ENCODE data around the gene CIB1. TPM values are rescaled to one million over a fixed set of nuclear protein-coding genes. Genes with fewer than 3 reads are reported as not detected.

CIB1 gene
- total RNA-seq, 1 experiment from 2014 or later, result 23.0 TPM

DNA sequence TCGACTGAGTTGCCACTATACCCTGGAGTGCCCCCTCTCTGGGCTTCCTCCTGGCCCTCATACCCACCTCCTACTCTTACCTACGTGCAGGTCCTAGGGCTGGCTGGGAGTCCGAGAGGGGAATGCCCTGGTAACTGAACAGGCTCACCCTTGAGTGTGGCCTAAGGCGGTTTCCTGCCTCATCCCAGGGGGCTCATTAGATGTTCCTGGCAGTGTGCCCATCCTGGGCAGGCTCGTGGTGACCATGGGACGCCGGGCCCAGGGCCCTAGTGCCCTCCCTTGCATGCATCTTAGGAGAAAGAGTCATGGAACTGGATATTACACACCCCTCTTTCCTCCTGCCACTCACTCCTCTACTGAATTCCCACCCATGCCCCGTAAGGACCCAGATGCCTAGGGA is 29.8 kb downstream of the CIB1 start:
- Histone ChIP-seq H3K79me2 (ENCODE audit: insufficient read depth, low read length) (peaks cover 3% of the 10 kb centered on the region; the same call in 1 of the 2 replicates), H3K23me2 (ENCODE audit: insufficient read length, low read depth, low read length, poor library complexity, severe bottlenecking) (peaks cover 13% of the 10 kb centered on the region), H3K4ac (ENCODE audit: low read depth, low read length) (no peak overlapping the region), H2BK5ac (ENCODE audit: insufficient read length, low read length) (no peak overlapping the region), H4K8ac (replicated peaks; ENCODE audit: insufficient read length, low read depth, low read length) (no peak overlapping the region), H4K91ac (ENCODE audit: insufficient read length, low read depth, low read length) (no peak overlapping the region), H3K4me2 (ENCODE audit: insufficient read depth, insufficient read length, low read length) (no peak overlapping the region), H3K23ac (ENCODE audit: insufficient read length, low read depth, low read length) (no peak overlapping the region), H2BK15ac (ENCODE audit: low read depth, low read length) (no peak overlapping the region), H3T11ph (ENCODE audit: low read length) (no peak overlapping the region), H3K79me1 (ENCODE audit: insufficient read depth, low read depth, low read length, poor library complexity, severe bottlenecking) (peaks cover 13% of the 10 kb centered on the region), H3K14ac (ENCODE audit: insufficient read depth, low read length) (no peak overlapping the region), H3K4me1 (ENCODE audit: insufficient read depth, low read length) (peaks cover 6% of the 10 kb centered on the region; the same call in 1 of the 2 replicates), H2BK20ac (ENCODE audit: low read depth, low read length, poor library complexity, severe bottlenecking) (no peak overlapping the region), H2BK12ac (ENCODE audit: insufficient read length, low read depth, low read length) (no peak overlapping the region), H2BK120ac (ENCODE audit: low read depth, low read length, poor library complexity, severe bottlenecking) (no peak overlapping the region), H4K20me1 (ENCODE audit: control insufficient read depth, insufficient read depth, insufficient read length) (no peaks in the 10 kb centered on the region), H3K27ac (ENCODE audit: insufficient read length, low read depth, low read length) (no peak overlapping the region), H3K27me3 (ENCODE audit: insufficient read depth, low read length) (no peaks in the 10 kb centered on the region; the same call in 1 of the 2 replicates), H3K56ac (ENCODE audit: insufficient read length, low read depth, low read length) (no peak overlapping the region), H2AK5ac (ENCODE audit: insufficient read length, low read length) (no peak overlapping the region), H2AFZ (ENCODE audit: low read length) (no peak overlapping the region), H4K5ac (ENCODE audit: insufficient read length, low read depth, low read length) (no peak overlapping the region), H3K9me3 (ENCODE audit: control insufficient read depth, low read depth, low read length) (no peaks in the 10 kb centered on the region), H3K18ac (ENCODE audit: insufficient read length, low read depth, low read length) (no peak overlapping the region), H3K9ac (ENCODE audit: extremely low read depth, insufficient read length, low read length) (no peak overlapping the region)
- DNase-seq, result no peak
- Mint-ChIP-seq H3K9me3 (no peaks in the 10 kb centered on the region), H3K27ac (no peak overlapping the region), H3K4me3 (no peak overlapping the region), H3K36me3 (ENCODE audit: insufficient read depth in 1 of 3, low read depth in 3 of 3) (peaks cover 6 to 11% (median 7%) of the 10 kb centered on the region in 3 experiments; a peak in 5 of 7 replicates), H3K27me3 (ENCODE audit: low read depth) (peaks cover 4% of the 10 kb centered on the region), H3K4me1 (peaks cover 22 to 23% of the 10 kb centered on the region in 2 experiments)
- no peak for TF ChIP-seq CTCF (conservative IDR thresholded peaks at IDR 0.05)
- WGBS (ENCODE audit: extremely low coverage, insufficient read length, low lambda C conversion rate), result no CpG with 5 or more reads among the region's 8 CpGs

Measured in H9 (cell line).